Measurements from ENCODE around the gene NUP210. TPM values are rescaled to one million over a fixed set of nuclear protein-coding genes. Genes with fewer than 3 reads are reported as not detected.

The NUP210 gene
- polyA plus RNA-seq, 1 of the 3 experiments (the other 2 are of a cell fraction), result 1.8 TPM

- no peak for DNase-seq
- H3K27ac ChIP-seq (ENCODE audit: low read depth in 2 of 2, low read length in 1 of 2), result no peak overlapping the region
- 71% methylated on average over 2 of the region's 8 CpGs for WGBS (ENCODE audit: low lambda C conversion rate)
- ChIA-PET CTCF (no interaction called here), POLR2A (no interaction called here)
- no peaks in the 10 kb centered on the region for H3K36me3 ChIP-seq (replicated peaks in 1 of 2; ENCODE audit: control insufficient read depth in 1 of 2, insufficient read depth in 2 of 2, low read length in 1 of 2)
- H3K27me3 ChIP-seq (ENCODE audit: insufficient read depth), result no peaks in the 10 kb centered on the region
- no peak overlapping the region for H2AFZ ChIP-seq (ENCODE audit: low read depth)
- no peaks in the 10 kb centered on the region for H3K4me1 ChIP-seq (ENCODE audit: control insufficient read depth in 1 of 2, insufficient read depth in 2 of 2, low read depth in 1 of 2, low read length in 1 of 2)
- no peak overlapping the region for H3K4me2 ChIP-seq
- H3K79me2 ChIP-seq (ENCODE audit: insufficient read depth), result no peaks in the 10 kb centered on the region
- no peaks in the 10 kb centered on the region for H3K9me2 ChIP-seq
- no peaks in the 10 kb centered on the region for H3K9me3 ChIP-seq
- no peaks in the 10 kb centered on the region for H3F3A ChIP-seq (replicated peaks; ENCODE audit: insufficient read depth)
- no peak overlapping the region for H3K4me3 ChIP-seq (ENCODE audit: low read depth in 2 of 2, low read length in 1 of 2)
- TF ChIP-seq EP300 (IDR thresholded peaks at IDR 0.05; ENCODE audit: borderline replicate concordance in 1 of 2, low read depth in 1 of 2, low read length in 1 of 2) (no peak), SIN3A (IDR thresholded peaks at IDR 0.05; ENCODE audit: borderline replicate concordance, low read depth, low read length) (no peak), RCOR1 (IDR thresholded peaks at IDR 0.05; ENCODE audit: low read length) (no peak), JUND (IDR thresholded peaks at IDR 0.05) (no peak), FOSL2 (IDR thresholded peaks at IDR 0.05; ENCODE audit: borderline replicate concordance, low read depth) (no peak), GATA2 (CRISPR knock-in tag; IDR thresholded peaks at IDR 0.05) (no peak), MXI1 (IDR thresholded peaks at IDR 0.05; ENCODE audit: low read depth, low read length) (no peak), TEAD4 (IDR thresholded peaks at IDR 0.05; ENCODE audit: borderline replicate concordance, insufficient read depth) (no peak), NRF1 (IDR thresholded peaks at IDR 0.05; ENCODE audit: low read depth, low read length) (no peak)
- TF ChIP-seq, protein P1, sequence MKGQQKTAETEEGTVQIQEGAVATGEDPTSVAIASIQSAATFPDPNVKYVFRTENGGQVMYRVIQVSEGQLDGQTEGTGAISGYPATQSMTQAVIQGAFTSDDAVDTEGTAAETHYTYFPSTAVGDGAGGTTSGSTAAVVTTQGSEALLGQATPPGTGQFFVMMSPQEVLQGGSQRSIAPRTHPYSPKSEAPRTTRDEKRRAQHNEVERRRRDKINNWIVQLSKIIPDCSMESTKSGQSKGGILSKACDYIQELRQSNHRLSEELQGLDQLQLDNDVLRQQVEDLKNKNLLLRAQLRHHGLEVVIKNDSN (IDR thresholded peaks at IDR 0.05; ENCODE audit: borderline replicate concordance, low read depth), result no peak
- no peaks in the 10 kb centered on the region for H4K20me1 ChIP-seq (ENCODE audit: insufficient read depth)
- H3K9ac ChIP-seq, result no peak overlapping the region
Observed at GRCh38 chr3:13372656-13373055, 47.5 kb downstream of the NUP210 start.

- H3K27me3 ChIP-seq (ENCODE audit: insufficient read depth), result no peaks in the 10 kb centered on the region
- ChIA-PET CTCF (no interaction called here), POLR2A (no interaction called here)
- TF ChIP-seq NRF1 (IDR thresholded peaks at IDR 0.05; ENCODE audit: low read depth, low read length) (no peak), YY1 (IDR thresholded peaks at IDR 0.05; ENCODE audit: low read depth) (no peak), POLR2AphosphoS5 (IDR thresholded peaks at IDR 0.05; ENCODE audit: low read depth, low read length) (no peak), GATA2 (CRISPR knock-in tag; IDR thresholded peaks at IDR 0.05) (no peak), ELF1 (IDR thresholded peaks at IDR 0.05) (no peak)
- TF ChIP-seq, protein P2, sequence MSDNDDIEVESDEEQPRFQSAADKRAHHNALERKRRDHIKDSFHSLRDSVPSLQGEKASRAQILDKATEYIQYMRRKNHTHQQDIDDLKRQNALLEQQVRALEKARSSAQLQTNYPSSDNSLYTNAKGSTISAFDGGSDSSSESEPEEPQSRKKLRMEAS (IDR thresholded peaks at IDR 0.05; ENCODE audit: low read depth), result no peak
- TF ChIP-seq, protein P1 (IDR thresholded peaks at IDR 0.05; ENCODE audit: borderline replicate concordance, low read depth), result no peak
- no peaks in the 10 kb centered on the region for H3K4me1 ChIP-seq (ENCODE audit: control insufficient read depth in 1 of 2, insufficient read depth in 2 of 2, low read depth in 1 of 2, low read length in 1 of 2)
- no peak for DNase-seq
- no peaks in the 10 kb centered on the region for H3F3A ChIP-seq (replicated peaks; ENCODE audit: insufficient read depth)
- no peak overlapping the region for H3K9ac ChIP-seq
- no peak overlapping the region for H3K27ac ChIP-seq (ENCODE audit: low read depth in 2 of 2, low read length in 1 of 2)
- no peak overlapping the region for H3K4me2 ChIP-seq
- H3K4me3 ChIP-seq (ENCODE audit: low read depth in 2 of 2, low read length in 1 of 2), result no peak overlapping the region
- H3K36me3 ChIP-seq (replicated peaks in 1 of 2; ENCODE audit: control insufficient read depth in 1 of 2, insufficient read depth in 2 of 2, low read length in 1 of 2), result no peaks in the 10 kb centered on the region
- H3K9me3 ChIP-seq, result no peaks in the 10 kb centered on the region
- H3K9me2 ChIP-seq, result no peaks in the 10 kb centered on the region
- WGBS (ENCODE audit: low lambda C conversion rate), result 77% methylated on average over 3 of the region's 4 CpGs
- no peak overlapping the region for H2AFZ ChIP-seq (ENCODE audit: low read depth)
- H4K20me1 ChIP-seq (ENCODE audit: insufficient read depth), result no peaks in the 10 kb centered on the region
- H3K79me2 ChIP-seq (ENCODE audit: insufficient read depth), result no peaks in the 10 kb centered on the region
Observed at GRCh38 chr3:13372126-13372525, 48.0 kb downstream of the NUP210 start.

Measured in SK-N-SH (cell line).